Spleen (tissue), 7 donors: ENCODE measurements around the gene DEPDC7.

Experiments
- POLR2A ChIP-seq, 3 donors: fragments of 450-650 bp; IDR thresholded peaks; one replicate each; pipeline ENCODE4 v1.5.1; 2017; ENCODE audit warnings: antibody characterized with exemption in 3 of 3, mild to moderate bottlenecking in 1 of 3
- POLR2AphosphoS5 ChIP-seq, 3 donors: sonication (generic); formaldehyde crosslinking; IDR thresholded peaks; one replicate each; pipeline ENCODE4 v1.5.1; 2017; ENCODE audit warnings: antibody characterized with exemption in 3 of 3
- TF ChIP-seq, protein P1 (sequence below), 11 experiments: fragments of 200-600 bp in 7 of 11; fragments of 450-650 bp in 4 of 11; sonication (generic) in 4 of 11; IDR thresholded peaks in 8 of 11; conservative IDR thresholded peaks in 3 of 11; 1 replicate in 7 of 11; 2 replicates in 4 of 11; pipeline versions ENCODE4 v1.4.0 to v1.8.0; 2016 to 2021; ENCODE audit warnings: antibody characterized with exemption in 11 of 11, inconsistent platforms in 4 of 11, mild to moderate bottlenecking in 1 of 11
- donor health status: DM: no; HTN: no; CAD: no; lungs with moderate emphysema.
- donor health status: DM: no; HTN: no; CAD: no.
- donor health status: DM: no; HTN: no; CAD: no.

GRCh38 chr11:33017478-33017877 lies 1.8 kb downstream of the DEPDC7 start:
- TF ChIP-seq POLR2A (IDR thresholded peaks at IDR 0.05) (no peak), POLR2AphosphoS5 (IDR thresholded peaks at IDR 0.05) (no peak)
- TF ChIP-seq, protein P1, sequence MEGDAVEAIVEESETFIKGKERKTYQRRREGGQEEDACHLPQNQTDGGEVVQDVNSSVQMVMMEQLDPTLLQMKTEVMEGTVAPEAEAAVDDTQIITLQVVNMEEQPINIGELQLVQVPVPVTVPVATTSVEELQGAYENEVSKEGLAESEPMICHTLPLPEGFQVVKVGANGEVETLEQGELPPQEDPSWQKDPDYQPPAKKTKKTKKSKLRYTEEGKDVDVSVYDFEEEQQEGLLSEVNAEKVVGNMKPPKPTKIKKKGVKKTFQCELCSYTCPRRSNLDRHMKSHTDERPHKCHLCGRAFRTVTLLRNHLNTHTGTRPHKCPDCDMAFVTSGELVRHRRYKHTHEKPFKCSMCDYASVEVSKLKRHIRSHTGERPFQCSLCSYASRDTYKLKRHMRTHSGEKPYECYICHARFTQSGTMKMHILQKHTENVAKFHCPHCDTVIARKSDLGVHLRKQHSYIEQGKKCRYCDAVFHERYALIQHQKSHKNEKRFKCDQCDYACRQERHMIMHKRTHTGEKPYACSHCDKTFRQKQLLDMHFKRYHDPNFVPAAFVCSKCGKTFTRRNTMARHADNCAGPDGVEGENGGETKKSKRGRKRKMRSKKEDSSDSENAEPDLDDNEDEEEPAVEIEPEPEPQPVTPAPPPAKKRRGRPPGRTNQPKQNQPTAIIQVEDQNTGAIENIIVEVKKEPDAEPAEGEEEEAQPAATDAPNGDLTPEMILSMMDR (IDR thresholded peaks at IDR 0.05 in 8 of 11, conservative IDR thresholded peaks at IDR 0.05 in 3 of 11) = no peak
